ENCODE measurements around the gene CTRB1.
"Not testable (repeated sequence)": the region's sequence is repeated elsewhere in the genome, so short reads cannot be mapped to it uniquely, and the experiment has no call there.

Gene CTRB1

GRCh38 chr16:75226550-75227360 is 8.0 kb downstream of the CTRB1 start:
- DNase-seq = no peak

GRCh38 chr16:75227361-75228142 is 8.8 kb downstream of the CTRB1 start:
- no peak for DNase-seq

GRCh38 chr16:75228143-75228976 is 9.6 kb downstream of the CTRB1 start:
- DNase-seq = no peak

GRCh38 chr16:75229172-75230031 is 10.6 kb downstream of the CTRB1 start:
- DNase-seq = no peak

- no peak for DNase-seq
Measured at GRCh38 chr16:75230471-75231110, 11.8 kb downstream of the CTRB1 start.

- no peak for DNase-seq
Measured at GRCh38 chr16:75231570-75231969, 12.8 kb downstream of the CTRB1 start.

GRCh38 chr16:75233611-75233938 is 14.8 kb downstream of the CTRB1 start:
- no peak for DNase-seq

GRCh38 chr16:75234856-75235696 is 16.3 kb downstream of the CTRB1 start:
- no peak for DNase-seq

GRCh38 chr16:75235721-75236193 is 17.0 kb downstream of the CTRB1 start:
- DNase-seq = no peak

- DNase-seq = no peak
Measured at GRCh38 chr16:75236232-75236631, 17.4 kb downstream of the CTRB1 start.

GRCh38 chr16:75236736-75237397 is 18.1 kb downstream of the CTRB1 start:
- no peak for DNase-seq

- DNase-seq = no peak
Measured at GRCh38 chr16:75237398-75238131, 18.8 kb downstream of the CTRB1 start.

GRCh38 chr16:75238132-75238852 is 19.5 kb downstream of the CTRB1 start:
- DNase-seq = no peak

GRCh38 chr16:75238853-75239541 is 20.2 kb downstream of the CTRB1 start:
- DNase-seq = no peak

- no peak for DNase-seq
Measured at GRCh38 chr16:75239542-75240122, 20.8 kb downstream of the CTRB1 start.

GRCh38 chr16:75240633-75241032 is 21.8 kb downstream of the CTRB1 start:
- not testable (repeated sequence) for DNase-seq

- DNase-seq = no peak
Measured at GRCh38 chr16:75241412-75241811, 22.6 kb downstream of the CTRB1 start.

- DNase-seq = no peak
Measured at GRCh38 chr16:75241955-75242354, 23.2 kb downstream of the CTRB1 start.

Data from inflammatory macrophage treated with lipopolysaccharide for 4 hours (primary cell).